CD4-positive, alpha-beta T cell (primary cell): ENCODE measurements around the gene CELF4. TPM values are rescaled to one million over a fixed set of nuclear protein-coding genes. Genes with fewer than 3 reads are reported as not detected.

Experiments
- ATAC-seq: fragments of 200-7000 bp; cut with Tn5 transposase; one replicate; pipeline ENCODE4 v1.10.0; 2022; ENCODE audit warnings: mild to moderate bottlenecking; ENCODE audit not compliant: poor library complexity
- CTCF ChIA-PET: fragments of 350-600 bp; sonication (Branson Sonifier 250); formaldehyde crosslinking; loops from one replicate; lab custom pipeline; 2021; ENCODE audit warnings: antibody characterized with exemption, inconsistent platforms; lab: Charles Lee
- POLR2A ChIA-PET: fragments of 350-600 bp; sonication (Branson Sonifier 250); formaldehyde crosslinking; loops from one replicate; lab custom pipeline; 2021; ENCODE audit warnings: antibody characterized with exemption, inconsistent platforms; lab: Charles Lee
- DNase-seq, 14 experiments: peaks; one replicate each; pipeline ENCODE4 v3.0.0-alpha.2; 2013 to 2020; ENCODE audit warnings: mixed read lengths in 2 of 14
- H3K27ac ChIP-seq, 2 donors: one replicate each; pipeline versions ENCODE4 v1.5.1 to v1.7.0; 2013; ENCODE audit warnings: low read length in 2 of 2, low read depth in 1 of 2, mild to moderate bottlenecking in 1 of 2
- H3K27me3 ChIP-seq, 2 experiments: 1 replicate in 1 of 2; 2 replicates in 1 of 2; pipeline versions ENCODE4 v1.6.1 to v1.7.0; 2013; ENCODE audit warnings: low read length in 2 of 2, control low read depth in 1 of 2, mild to moderate bottlenecking in 1 of 2, moderate library complexity in 1 of 2; ENCODE audit not compliant: insufficient read depth in 2 of 2, control insufficient read depth in 1 of 2
- H3K36me3 ChIP-seq: one replicate; pipeline ENCODE4 v1.6.1; 2013; ENCODE audit warnings: low read length, control low read depth; ENCODE audit not compliant: insufficient read depth
- H3K4me1 ChIP-seq: one replicate; pipeline ENCODE4 v1.6.1; 2013; ENCODE audit warnings: low read length, control low read depth; ENCODE audit not compliant: insufficient read depth
- H3K4me3 ChIP-seq: one replicate; pipeline ENCODE4 v1.5.1; 2013; ENCODE audit warnings: mild to moderate bottlenecking, low read length, moderate library complexity
- H3K9me3 ChIP-seq, 2 experiments: 1 replicate in 1 of 2; 2 replicates in 1 of 2; pipeline versions ENCODE4 v1.6.1 to v1.7.0; 2013; ENCODE audit warnings: low read length in 2 of 2, mild to moderate bottlenecking in 2 of 2, control low read depth in 1 of 2, moderate library complexity in 1 of 2; ENCODE audit not compliant: control insufficient read depth in 1 of 2, insufficient read depth in 1 of 2
- H3K27ac Mint-ChIP-seq: one replicate; pipeline ENCODE4 v1.8.0; 2020; ENCODE audit warnings: mixed read lengths
- H3K27me3 Mint-ChIP-seq: one replicate; pipeline ENCODE4 v1.8.0; 2021; ENCODE audit warnings: mixed read lengths
- H3K36me3 Mint-ChIP-seq: one replicate; pipeline ENCODE4 v1.8.0; 2021; ENCODE audit warnings: low read depth, mixed read lengths
- H3K4me1 Mint-ChIP-seq: one replicate; pipeline ENCODE4 v1.8.0; 2021; ENCODE audit warnings: low read depth, mixed read lengths
- H3K4me3 Mint-ChIP-seq: one replicate; pipeline ENCODE4 v1.8.0; 2020; ENCODE audit warnings: mild to moderate bottlenecking, mixed read lengths
- H3K9me3 Mint-ChIP-seq: one replicate; pipeline ENCODE4 v1.8.0; 2020; ENCODE audit warnings: mixed read lengths
- intact Hi-C, 2 experiments: fragments of 100-400 bp; cut with DNase I in 1 of 2; cut with micrococcal nuclease in 1 of 2; formaldehyde crosslinking; loops; one replicate each; pipeline versions ENCODE4 v1.15.1 to v1.9.0; 2023 to 2025; cut with DNase I, micrococcal nuclease
- total RNA-seq, 174 experiments: library from RNA in 2 of 174; stranded (reverse) in 2 of 174; gene quantifications; one replicate each; pipeline ENCODE4 v1.2.3 and lab custom pipeline; 2021 to 2026
- TF ChIP-seq, protein P1 (sequence below): fragments of 200-600 bp; IDR thresholded peaks from one replicate; pipeline ENCODE4 v1.8.0; 2022; ENCODE audit warnings: antibody characterized with exemption, mild to moderate bottlenecking

CELF4 gene
- total RNA-seq, 2 experiments from 2014 or later = not detected

DNA sequence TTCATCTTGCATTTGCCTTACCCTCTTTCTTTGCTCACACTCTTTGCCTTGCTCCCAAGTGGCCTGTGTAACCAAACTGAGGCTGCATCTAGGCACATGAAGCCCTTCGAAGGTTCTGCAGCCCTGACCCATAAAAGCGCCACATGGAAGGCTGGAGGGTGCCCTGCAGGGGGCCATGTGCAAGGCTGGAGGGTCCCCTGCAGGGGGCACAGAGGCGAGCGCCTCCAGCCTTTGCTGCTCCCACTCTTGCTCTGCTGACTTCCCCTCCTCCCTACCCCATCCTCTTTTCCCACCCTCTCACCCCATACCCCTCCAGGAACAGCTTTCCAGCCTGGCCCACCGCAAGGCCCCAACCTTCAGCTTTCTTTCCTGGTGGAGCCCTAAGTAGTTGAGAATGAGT lies 317.3 kb downstream of the CELF4 start:
- no peak for ATAC-seq
- ChIA-PET POLR2A (no interaction called here), CTCF (no interaction called here)
- Mint-ChIP-seq H3K27me3 (peaks cover 62% of the 10 kb centered on the region), H3K4me3 (no peak overlapping the region), H3K36me3 (no peaks in the 10 kb centered on the region), H3K27ac (no peak overlapping the region), H3K9me3 (no peaks in the 10 kb centered on the region), H3K4me1 (no peaks in the 10 kb centered on the region)
- H3K27me3 ChIP-seq = peaks cover 36 to 43% of the 10 kb centered on the region in 2 experiments
- no peaks in the 10 kb centered on the region for H3K36me3 ChIP-seq
- TF ChIP-seq, protein P1, sequence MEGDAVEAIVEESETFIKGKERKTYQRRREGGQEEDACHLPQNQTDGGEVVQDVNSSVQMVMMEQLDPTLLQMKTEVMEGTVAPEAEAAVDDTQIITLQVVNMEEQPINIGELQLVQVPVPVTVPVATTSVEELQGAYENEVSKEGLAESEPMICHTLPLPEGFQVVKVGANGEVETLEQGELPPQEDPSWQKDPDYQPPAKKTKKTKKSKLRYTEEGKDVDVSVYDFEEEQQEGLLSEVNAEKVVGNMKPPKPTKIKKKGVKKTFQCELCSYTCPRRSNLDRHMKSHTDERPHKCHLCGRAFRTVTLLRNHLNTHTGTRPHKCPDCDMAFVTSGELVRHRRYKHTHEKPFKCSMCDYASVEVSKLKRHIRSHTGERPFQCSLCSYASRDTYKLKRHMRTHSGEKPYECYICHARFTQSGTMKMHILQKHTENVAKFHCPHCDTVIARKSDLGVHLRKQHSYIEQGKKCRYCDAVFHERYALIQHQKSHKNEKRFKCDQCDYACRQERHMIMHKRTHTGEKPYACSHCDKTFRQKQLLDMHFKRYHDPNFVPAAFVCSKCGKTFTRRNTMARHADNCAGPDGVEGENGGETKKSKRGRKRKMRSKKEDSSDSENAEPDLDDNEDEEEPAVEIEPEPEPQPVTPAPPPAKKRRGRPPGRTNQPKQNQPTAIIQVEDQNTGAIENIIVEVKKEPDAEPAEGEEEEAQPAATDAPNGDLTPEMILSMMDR = no peak
- intact Hi-C loops = no loop called here
- H3K4me1 ChIP-seq = no peaks in the 10 kb centered on the region
- H3K27ac ChIP-seq = no peak overlapping the region
- peaks cover 0 to 39% of the 10 kb centered on the region in 2 experiments for H3K9me3 ChIP-seq
- no peak overlapping the region for H3K4me3 ChIP-seq
- DNase-seq = no peak

DNA sequence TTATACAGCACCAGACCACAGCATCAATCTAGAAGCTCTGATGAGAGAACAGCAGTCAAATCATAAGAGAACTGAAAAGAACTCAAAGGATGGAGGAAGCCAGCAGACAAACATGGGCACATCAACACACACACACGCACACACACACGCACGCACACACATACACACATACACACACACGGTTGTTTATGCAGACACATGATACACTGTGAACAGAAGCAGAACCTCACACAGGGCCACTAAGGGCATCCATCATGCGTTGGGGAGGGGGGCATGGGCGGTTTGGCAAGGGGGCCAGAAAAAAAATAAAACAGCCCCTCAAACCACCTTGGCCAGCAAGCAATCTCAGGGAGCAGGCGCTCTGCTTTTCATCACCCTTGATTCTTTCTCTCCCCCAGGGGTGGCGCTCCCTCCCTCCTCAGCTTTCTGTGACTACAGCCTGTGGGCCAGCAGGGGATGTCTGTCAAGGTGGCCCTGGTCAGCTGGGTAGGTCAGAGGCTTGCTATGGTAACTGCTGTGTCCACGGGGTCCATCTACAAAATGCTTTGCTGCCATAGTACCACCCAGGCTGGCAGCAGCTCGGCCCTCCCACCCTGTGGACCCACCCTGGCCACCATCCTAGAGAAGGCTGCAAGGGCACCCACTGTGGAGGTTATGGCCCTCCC lies 318.0 kb downstream of the CELF4 start:
- no peak for ATAC-seq
- no peak for DNase-seq
- Histone ChIP-seq H3K27me3 (peaks cover 30 to 37% of the 10 kb centered on the region in 2 experiments), H3K36me3 (no peaks in the 10 kb centered on the region), H3K27ac (no peak overlapping the region), H3K4me3 (no peak overlapping the region), H3K4me1 (no peaks in the 10 kb centered on the region), H3K9me3 (peaks cover 0 to 39% of the 10 kb centered on the region in 2 experiments)
- intact Hi-C loops = no loop called here
- Mint-ChIP-seq H3K4me1 (no peaks in the 10 kb centered on the region), H3K36me3 (no peaks in the 10 kb centered on the region), H3K4me3 (no peak overlapping the region), H3K27ac (no peak overlapping the region), H3K9me3 (no peaks in the 10 kb centered on the region), H3K27me3 (peaks cover 61% of the 10 kb centered on the region)
- ChIA-PET POLR2A (no interaction called here), CTCF (no interaction called here)
- TF ChIP-seq, protein P1 = no peak

DNA sequence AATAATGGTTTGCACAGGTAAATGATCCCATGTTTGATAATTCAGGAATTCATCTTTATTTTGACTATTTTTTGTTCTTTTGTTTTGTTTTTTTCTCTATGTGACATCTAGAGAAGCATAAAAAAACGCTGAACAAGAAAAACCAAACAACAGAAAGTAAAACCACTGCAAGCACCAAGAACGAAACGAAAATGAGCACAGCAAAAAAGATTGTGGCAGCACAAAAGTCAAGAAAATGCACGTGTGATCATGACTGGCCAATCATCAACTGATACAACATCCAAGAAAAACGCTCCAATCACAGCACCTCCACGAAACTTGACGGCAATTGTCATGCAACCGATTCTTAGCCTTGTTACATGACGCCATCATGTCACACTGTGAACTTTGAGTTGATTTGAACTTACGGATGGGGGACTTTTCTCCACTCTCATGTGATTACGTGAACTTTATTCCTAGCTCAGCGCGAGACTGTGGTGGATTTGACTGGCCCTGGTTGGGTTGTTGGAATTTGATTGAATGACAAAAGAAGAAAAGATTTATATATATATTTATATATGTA lies 318.7 kb downstream of the CELF4 start:
- Histone ChIP-seq H3K27me3 (peaks cover 22 to 40% of the 10 kb centered on the region in 2 experiments), H3K36me3 (no peaks in the 10 kb centered on the region), H3K9me3 (peaks cover 0 to 38% of the 10 kb centered on the region in 2 experiments), H3K4me1 (no peaks in the 10 kb centered on the region), H3K27ac (no peak overlapping the region), H3K4me3 (no peak overlapping the region)
- H3K27me3 Mint-ChIP-seq = peaks cover 56% of the 10 kb centered on the region
- TF ChIP-seq, protein P1 = no peak
- ChIA-PET CTCF (no interaction called here), POLR2A (no interaction called here)
- intact Hi-C loops = no loop called here
- H3K9me3 Mint-ChIP-seq = no peaks in the 10 kb centered on the region
- DNase-seq (no peak), ATAC-seq (no peak)
- H3K27ac Mint-ChIP-seq = no peak overlapping the region
- H3K36me3 Mint-ChIP-seq = no peaks in the 10 kb centered on the region
- no peak overlapping the region for H3K4me3 Mint-ChIP-seq
- no peaks in the 10 kb centered on the region for H3K4me1 Mint-ChIP-seq
